Stimulated activated CD4-positive, alpha-beta T cell treated with anti-CD3 and anti-CD28 coated beads, Interleukin-1b, Interleukin-23, amount 100 ng/mL, for 24 hours (primary cell): ENCODE measurements around the gene KRTAP9-4.
"Not testable (repeated sequence)": the region's sequence is repeated elsewhere in the genome, so short reads cannot be mapped to it uniquely, and the experiment has no call there.

ENCODE experiments used
- DNase-seq, 4 experiments: peaks; one replicate each; pipeline ENCODE4 v3.0.0-alpha.2; 2020; ENCODE audit warnings: low read depth in 4 of 4, low spot score in 1 of 4

Gene KRTAP9-4

GRCh38 chr17:41264599-41264998 is 15.1 kb downstream of the KRTAP9-4 start:
- DNase-seq, result no peak

GRCh38 chr17:41265078-41265477 is 15.6 kb downstream of the KRTAP9-4 start, which contains the start of gene KRTAP9-6:
Gene KRTAP9-6, plus strand, starts transcription at chr17:41265378. Its CDS starts 0 bp downstream, at chr17:41265378.
- no peak for DNase-seq

GRCh38 chr17:41267711-41268110 is 18.2 kb downstream of the KRTAP9-4 start:
- no peak for DNase-seq

GRCh38 chr17:41271323-41271722 is 21.8 kb downstream of the KRTAP9-4 start:
- not testable (repeated sequence) for DNase-seq

GRCh38 chr17:41271858-41272257 is 22.4 kb downstream of the KRTAP9-4 start:
- DNase-seq, result no peak

- DNase-seq, result not testable (repeated sequence)
These were observed 26.2 kb downstream of the KRTAP9-4 start, which contains the start of gene KRTAP9-7 for GRCh38 chr17:41275648-41276190. Gene KRTAP9-7, plus strand, starts transcription at chr17:41275698. Its CDS starts 0 bp downstream, at chr17:41275698.

GRCh38 chr17:41278176-41278955 is 28.9 kb downstream of the KRTAP9-4 start:
- DNase-seq, result no peak

- DNase-seq, result no peak
These were observed 34.6 kb downstream of the KRTAP9-4 start for GRCh38 chr17:41284043-41284442.

- no peak for DNase-seq
These were observed 35.1 kb downstream of the KRTAP9-4 start for GRCh38 chr17:41284546-41284945.

GRCh38 chr17:41287050-41287449 is 37.6 kb downstream of the KRTAP9-4 start:
- DNase-seq, result no peak

- DNase-seq, result no peak
These were observed 44.5 kb downstream of the KRTAP9-4 start for GRCh38 chr17:41294016-41294415.

- DNase-seq, result no peak
These were observed 47.4 kb downstream of the KRTAP9-4 start for GRCh38 chr17:41296846-41297245.

- no peak for DNase-seq
These were observed 49.1 kb downstream of the KRTAP9-4 start for GRCh38 chr17:41298458-41299135.
